HepG2 (cell line): ENCODE measurements around the gene SSBP2. TPM values are rescaled to one million over a fixed set of nuclear protein-coding genes. Genes with fewer than 3 reads are reported as not detected.

Experiments
- ATAC-seq: fragments of 200-7000 bp; cut with Tn5 transposase; 3 replicates; pipeline ENCODE4 v1.9.1; 2020; ENCODE audit warnings: mild to moderate bottlenecking, moderate library complexity
- BruUV-seq: library from RNA; stranded (reverse); fragments of 400-500 nt; replicated peaks from 2 replicates; lab custom pipeline; 2021; lab: Mats Ljungman, UMichigan
- CTCF ChIA-PET: fragments of 300-600 bp; formaldehyde crosslinking; extraction: SDS; loops from one replicate; lab custom pipeline; 2021; ENCODE audit warnings: low total read pairs, inconsistent platforms, low intra/inter-chr PET ratio; lab: Yijun Ruan, JAX
- POLR2A ChIA-PET: fragments of 350-600 bp; sonication (Branson Sonifier 250); formaldehyde crosslinking; loops from one replicate; lab custom pipeline; 2020; ENCODE audit warnings: antibody characterized with exemption, inconsistent platforms; lab: Yijun Ruan, JAX
- DNase-seq: peaks from one replicate; pipeline ENCODE4 v3.0.0-alpha.2; 2015; ENCODE audit warnings: low spot score
- FAIRE-seq: peaks from 3 replicates; lab custom pipeline; 2011; peaks lifted over from hg19 to GRCh38; lab: Jason Lieb, UNC
- H2AFZ ChIP-seq: one replicate; pipeline ENCODE4 v1.6.1; 2011; ENCODE audit warnings: low read length, inconsistent platforms
- H3K27ac ChIP-seq: fragments of 300-600 bp; 3 replicates; pipeline ENCODE4 v1.8.0; 2011; ENCODE audit warnings: mixed run types, mild to moderate bottlenecking, mixed read lengths, low read length, inconsistent platforms; ENCODE audit not compliant: insufficient read depth; ENCODE audit errors: extremely low read length
- H3K27me3 ChIP-seq, 2 experiments: fragments of 200-600 bp in 1 of 2; 2 replicates in 1 of 2; 3 replicates in 1 of 2; pipeline versions ENCODE4 v1.6.0 to v1.8.0; 2011; ENCODE audit warnings: low read length in 2 of 2, mild to moderate bottlenecking in 2 of 2, moderate library complexity in 2 of 2, inconsistent platforms in 1 of 2; ENCODE audit not compliant: insufficient read depth in 2 of 2, control insufficient read depth in 1 of 2
- H3K36me3 ChIP-seq, 2 experiments: fragments of 200-600 bp in 1 of 2; replicated peaks in 1 of 2; 2 replicates in 1 of 2; 3 replicates in 1 of 2; pipeline versions ENCODE4 v1.5.1 to v1.8.0; 2011; ENCODE audit warnings: low read length in 2 of 2, inconsistent platforms in 1 of 2; ENCODE audit not compliant: insufficient read depth in 2 of 2, control insufficient read depth in 1 of 2
- H3K4me1 ChIP-seq: 2 replicates; pipeline ENCODE4 v1.5.1; 2012; ENCODE audit warnings: low read length, inconsistent platforms; ENCODE audit not compliant: insufficient read depth
- H3K4me2 ChIP-seq: 2 replicates; pipeline ENCODE4 v1.6.0; 2011; ENCODE audit warnings: low read depth, low read length, inconsistent platforms
- H3K4me3 ChIP-seq, 3 experiments: fragments of 200-600 bp in 1 of 3; sonication (generic), shearing (Covaris generic) in 1 of 3; replicated peaks in 1 of 3; 2 replicates each; pipeline ENCODE4 v1.5.1; 2011 to 2016; ENCODE audit warnings: low read length in 3 of 3, inconsistent platforms in 2 of 3, low read depth in 2 of 3, mild to moderate bottlenecking in 2 of 3, control low read depth in 1 of 3, mixed read lengths in 1 of 3; ENCODE audit not compliant: insufficient read depth in 1 of 3
- H3K79me2 ChIP-seq: one replicate; pipeline ENCODE4 v1.6.1; 2011; ENCODE audit warnings: low read length, inconsistent platforms; ENCODE audit not compliant: insufficient read depth
- H3K9ac ChIP-seq: 2 replicates; pipeline ENCODE4 v1.6.0; 2011; ENCODE audit warnings: mild to moderate bottlenecking, low read depth, low read length, inconsistent platforms; ENCODE audit not compliant: insufficient read depth
- H3K9me3 ChIP-seq: 2 replicates; pipeline ENCODE4 v1.5.1; 2012; ENCODE audit warnings: mild to moderate bottlenecking, low read length
- H4K20me1 ChIP-seq: 2 replicates; pipeline ENCODE4 v1.6.0; 2011; ENCODE audit warnings: inconsistent platforms, mild to moderate bottlenecking, low read length, moderate library complexity; ENCODE audit not compliant: insufficient read depth
- HMG20A ChIP-seq: IDR thresholded peaks from 2 replicates; pipeline ENCODE4 v1.6.1; 2016; ENCODE audit warnings: borderline replicate concordance
- HOXA3 ChIP-seq: sonication (generic); formaldehyde crosslinking; IDR thresholded peaks from 2 replicates; pipeline ENCODE4 v1.5.0; 2020; ENCODE audit warnings: missing genetic modification reagents
- PCBP2 ChIP-seq: fragments of 200-400 bp; formaldehyde crosslinking; optimal IDR thresholded peaks from 2 replicates; pipeline ENCODE3; 2018; ENCODE audit warnings: low read length, low read depth; ENCODE audit not compliant: poor library complexity, severe bottlenecking
- SNRNP70 ChIP-seq: fragments of 200-400 bp; formaldehyde crosslinking; IDR thresholded peaks from 2 replicates; pipeline ENCODE4 v1.6.1; 2017; ENCODE audit warnings: mild to moderate bottlenecking, low read depth, low read length, moderate library complexity
- ZNF451 ChIP-seq: sonication (generic); formaldehyde crosslinking; IDR thresholded peaks from 2 replicates; pipeline ENCODE4 v1.5.0; 2020; ENCODE audit warnings: mild to moderate bottlenecking, missing genetic modification reagents
- ZNF672 ChIP-seq: sonication (generic); formaldehyde crosslinking; IDR thresholded peaks from 2 replicates; pipeline ENCODE4 v1.8.1; 2022; ENCODE audit warnings: missing genetic modification reagents
- WGBS: methylation state at CpG from one replicate; pipeline ENCODE4 v1.1.6; 2017; ENCODE audit warnings: low lambda C conversion rate; 5-methylcytosine and 5-hydroxymethylcytosine counted together
- in situ Hi-C: cut with HindIII; loops from 2 replicates; pipeline ENCODE4 v1.10.0; 2017; ENCODE audit warnings: low pct_unique_long_range_greater_than_20kb; ENCODE audit not compliant: extremely low pct_ligation_motif_present
- intact Hi-C: fragments of 100-400 bp; cut with micrococcal nuclease; formaldehyde crosslinking; loops from one replicate; pipeline ENCODE4 v1.10.0; 2022; ENCODE audit not compliant: unreplicated experiment
- polyA plus RNA-seq, 8 experiments: library from polyadenylated mRNA; depleted of rRNA in 3 of 8; stranded (reverse) in 7 of 8; unstranded in 1 of 8; fragments of >200 nt; fragmentation: Illumina TruSeq in 4 of 8; extraction: Trizol in 4 of 8; gene quantifications; 2 replicates each; pipeline versions ENCODE4 v1.2.1 to v1.2.3, GENCODE V29; 2011 to 2016; ENCODE audit warnings: low read depth in 4 of 8, missing spikeins in 1 of 8, mixed read lengths in 1 of 8; ENCODE audit not compliant: insufficient read depth in 1 of 8
- total RNA-seq, 5 experiments: library from RNA; depleted of rRNA; stranded (reverse); fragments of >200 nt; fragmentation: Illumina TruSeq; extraction: Trizol; gene quantifications; 2 replicates each; pipeline ENCODE4 v1.2.3, GENCODE V29; 2016; ENCODE audit warnings: low read depth in 1 of 5
- TF ChIP-seq, protein P1 (sequence below): sonication (generic); formaldehyde crosslinking; IDR thresholded peaks from 2 replicates; pipeline ENCODE4 v1.8.0; 2022; ENCODE audit warnings: mild to moderate bottlenecking, missing genetic modification reagents
- TF ChIP-seq, protein P2 (sequence below), 2 experiments: sonication (generic) in 1 of 2; formaldehyde crosslinking in 1 of 2; IDR thresholded peaks; 2 replicates each; pipeline versions ENCODE4 v1.4.0 to v1.6.1; 2018 to 2020; ENCODE audit warnings: missing genetic modification reagents in 2 of 2, borderline replicate concordance in 1 of 2, low read depth in 1 of 2, mild to moderate bottlenecking in 1 of 2, missing biosample characterization in 1 of 2
- TF ChIP-seq, protein P3 (sequence below): sonication (generic); formaldehyde crosslinking; IDR thresholded peaks from 2 replicates; pipeline ENCODE4 v1.5.1; 2020; ENCODE audit warnings: mild to moderate bottlenecking, missing genetic modification reagents, borderline replicate concordance
- TF ChIP-seq, protein P4 (sequence below): IDR thresholded peaks from 2 replicates; pipeline ENCODE4 v1.6.1; 2012; ENCODE audit warnings: low read length, improper control_type of control experiment

Gene SSBP2
- total and polyA plus RNA-seq, 2 of the 13 experiments (the other 11 are each of a cell fraction or from before 2014, with no cell fraction given), result 0.16 TPM; not detected in 1

DNA sequence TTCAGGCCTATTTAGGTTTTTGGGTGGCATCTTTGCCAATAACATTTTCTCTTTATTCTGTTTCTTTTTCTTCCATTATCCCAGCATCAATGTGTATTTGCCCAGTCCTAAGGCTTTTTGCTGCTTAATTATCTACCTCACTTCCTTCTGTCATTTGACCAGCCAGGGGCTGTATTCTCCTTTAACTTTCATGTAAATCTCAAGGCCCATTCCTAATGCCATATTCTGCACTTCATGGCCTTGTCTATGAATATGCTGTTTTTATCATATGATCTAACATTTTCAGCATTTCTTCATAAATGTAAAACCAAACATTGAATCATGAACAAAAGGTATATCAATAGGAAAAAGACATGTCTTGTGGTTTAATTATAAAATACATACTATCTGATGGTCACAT lies 108.7 kb downstream of the SSBP2 start (continued):
- TF ChIP-seq, protein P1, sequence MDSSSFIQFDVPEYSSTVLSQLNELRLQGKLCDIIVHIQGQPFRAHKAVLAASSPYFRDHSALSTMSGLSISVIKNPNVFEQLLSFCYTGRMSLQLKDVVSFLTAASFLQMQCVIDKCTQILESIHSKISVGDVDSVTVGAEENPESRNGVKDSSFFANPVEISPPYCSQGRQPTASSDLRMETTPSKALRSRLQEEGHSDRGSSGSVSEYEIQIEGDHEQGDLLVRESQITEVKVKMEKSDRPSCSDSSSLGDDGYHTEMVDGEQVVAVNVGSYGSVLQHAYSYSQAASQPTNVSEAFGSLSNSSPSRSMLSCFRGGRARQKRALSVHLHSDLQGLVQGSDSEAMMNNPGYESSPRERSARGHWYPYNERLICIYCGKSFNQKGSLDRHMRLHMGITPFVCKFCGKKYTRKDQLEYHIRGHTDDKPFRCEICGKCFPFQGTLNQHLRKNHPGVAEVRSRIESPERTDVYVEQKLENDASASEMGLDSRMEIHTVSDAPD (CRISPR knock-in tag), result no peak
- TF ChIP-seq ZNF451 (CRISPR knock-in tag), result no peak

DNA sequence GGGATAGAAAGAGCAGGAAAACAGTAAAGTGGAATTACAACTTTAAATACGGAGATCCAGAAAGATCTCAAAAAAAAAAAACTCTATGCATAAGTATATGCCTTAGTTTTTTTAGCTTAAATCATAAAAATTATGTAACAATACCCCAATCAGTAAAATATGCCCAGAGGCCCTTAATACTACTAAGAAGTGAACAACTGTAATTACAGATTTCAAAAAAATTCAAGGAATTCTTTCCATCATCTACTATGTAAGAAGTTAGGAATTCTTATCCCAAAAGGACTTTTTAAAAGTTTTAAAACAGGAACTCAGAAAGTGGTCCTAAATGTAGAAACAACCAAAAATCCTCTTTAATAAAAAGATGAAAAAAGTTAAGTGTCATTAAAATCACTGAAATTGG lies 111.3 kb downstream of the SSBP2 start:
- Histone ChIP-seq H3K4me3 (no peak overlapping the region), H3K4me1 (no peaks in the 10 kb centered on the region), H3K9me3 (no peaks in the 10 kb centered on the region), H3K36me3 (no peaks in the 10 kb centered on the region), H3K27ac (no peak overlapping the region), H3K9ac (no peak overlapping the region), H4K20me1 (no peaks in the 10 kb centered on the region), H2AFZ (no peak overlapping the region), H3K79me2 (no peaks in the 10 kb centered on the region), H3K27me3 (no peaks in the 10 kb centered on the region), H3K4me2 (no peak overlapping the region)
- no TSS peak for BruUV-seq
- intact Hi-C loops, result loop anchor here (10.0 kb wide), 1 partner anchor 525 kb away; no protein-coding TSS in a partner anchor
- FAIRE-seq (no peak), DNase-seq (no peak), ATAC-seq (no peak)
- ChIA-PET CTCF (no interaction called here), POLR2A (no interaction called here)
- WGBS, result 0% methylated on average over 1 of the region's 1 CpG
- in situ Hi-C loops, result no loop called here
- no peak for TF ChIP-seq HMG20A (CRISPR knock-in tag)
- no peak for TF ChIP-seq PCBP2
- TF ChIP-seq, protein P2, sequence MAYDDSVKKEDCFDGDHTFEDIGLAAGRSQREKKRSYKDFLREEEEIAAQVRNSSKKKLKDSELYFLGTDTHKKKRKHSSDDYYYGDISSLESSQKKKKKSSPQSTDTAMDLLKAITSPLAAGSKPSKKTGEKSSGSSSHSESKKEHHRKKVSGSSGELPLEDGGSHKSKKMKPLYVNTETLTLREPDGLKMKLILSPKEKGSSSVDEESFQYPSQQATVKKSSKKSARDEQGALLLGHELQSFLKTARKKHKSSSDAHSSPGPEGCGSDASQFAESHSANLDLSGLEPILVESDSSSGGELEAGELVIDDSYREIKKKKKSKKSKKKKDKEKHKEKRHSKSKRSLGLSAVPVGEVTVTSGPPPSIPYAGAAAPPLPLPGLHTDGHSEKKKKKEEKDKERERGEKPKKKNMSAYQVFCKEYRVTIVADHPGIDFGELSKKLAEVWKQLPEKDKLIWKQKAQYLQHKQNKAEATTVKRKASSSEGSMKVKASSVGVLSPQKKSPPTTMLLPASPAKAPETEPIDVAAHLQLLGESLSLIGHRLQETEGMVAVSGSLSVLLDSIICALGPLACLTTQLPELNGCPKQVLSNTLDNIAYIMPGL (CRISPR knock-in tag; IDR thresholded peaks at IDR 0.05; ENCODE audit: borderline replicate concordance in 1 of 2, low read depth in 1 of 2), result no peak
- TF ChIP-seq, protein P3, sequence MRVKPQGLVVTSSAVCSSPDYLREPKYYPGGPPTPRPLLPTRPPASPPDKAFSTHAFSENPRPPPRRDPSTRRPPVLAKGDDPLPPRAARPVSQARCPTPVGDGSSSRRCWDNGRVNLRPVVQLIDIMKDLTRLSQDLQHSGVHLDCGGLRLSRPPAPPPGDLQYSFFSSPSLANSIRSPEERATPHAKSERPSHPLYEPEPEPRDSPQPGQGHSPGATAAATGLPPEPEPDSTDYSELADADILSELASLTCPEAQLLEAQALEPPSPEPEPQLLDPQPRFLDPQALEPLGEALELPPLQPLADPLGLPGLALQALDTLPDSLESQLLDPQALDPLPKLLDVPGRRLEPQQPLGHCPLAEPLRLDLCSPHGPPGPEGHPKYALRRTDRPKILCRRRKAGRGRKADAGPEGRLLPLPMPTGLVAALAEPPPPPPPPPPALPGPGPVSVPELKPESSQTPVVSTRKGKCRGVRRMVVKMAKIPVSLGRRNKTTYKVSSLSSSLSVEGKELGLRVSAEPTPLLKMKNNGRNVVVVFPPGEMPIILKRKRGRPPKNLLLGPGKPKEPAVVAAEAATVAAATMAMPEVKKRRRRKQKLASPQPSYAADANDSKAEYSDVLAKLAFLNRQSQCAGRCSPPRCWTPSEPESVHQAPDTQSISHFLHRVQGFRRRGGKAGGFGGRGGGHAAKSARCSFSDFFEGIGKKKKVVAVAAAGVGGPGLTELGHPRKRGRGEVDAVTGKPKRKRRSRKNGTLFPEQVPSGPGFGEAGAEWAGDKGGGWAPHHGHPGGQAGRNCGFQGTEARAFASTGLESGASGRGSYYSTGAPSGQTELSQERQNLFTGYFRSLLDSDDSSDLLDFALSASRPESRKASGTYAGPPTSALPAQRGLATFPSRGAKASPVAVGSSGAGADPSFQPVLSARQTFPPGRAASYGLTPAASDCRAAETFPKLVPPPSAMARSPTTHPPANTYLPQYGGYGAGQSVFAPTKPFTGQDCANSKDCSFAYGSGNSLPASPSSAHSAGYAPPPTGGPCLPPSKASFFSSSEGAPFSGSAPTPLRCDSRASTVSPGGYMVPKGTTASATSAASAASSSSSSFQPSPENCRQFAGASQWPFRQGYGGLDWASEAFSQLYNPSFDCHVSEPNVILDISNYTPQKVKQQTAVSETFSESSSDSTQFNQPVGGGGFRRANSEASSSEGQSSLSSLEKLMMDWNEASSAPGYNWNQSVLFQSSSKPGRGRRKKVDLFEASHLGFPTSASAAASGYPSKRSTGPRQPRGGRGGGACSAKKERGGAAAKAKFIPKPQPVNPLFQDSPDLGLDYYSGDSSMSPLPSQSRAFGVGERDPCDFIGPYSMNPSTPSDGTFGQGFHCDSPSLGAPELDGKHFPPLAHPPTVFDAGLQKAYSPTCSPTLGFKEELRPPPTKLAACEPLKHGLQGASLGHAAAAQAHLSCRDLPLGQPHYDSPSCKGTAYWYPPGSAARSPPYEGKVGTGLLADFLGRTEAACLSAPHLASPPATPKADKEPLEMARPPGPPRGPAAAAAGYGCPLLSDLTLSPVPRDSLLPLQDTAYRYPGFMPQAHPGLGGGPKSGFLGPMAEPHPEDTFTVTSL (CRISPR knock-in tag), result no peak
- no peak for TF ChIP-seq HOXA3
- TF ChIP-seq SNRNP70, result no peak
- TF ChIP-seq, protein P4, sequence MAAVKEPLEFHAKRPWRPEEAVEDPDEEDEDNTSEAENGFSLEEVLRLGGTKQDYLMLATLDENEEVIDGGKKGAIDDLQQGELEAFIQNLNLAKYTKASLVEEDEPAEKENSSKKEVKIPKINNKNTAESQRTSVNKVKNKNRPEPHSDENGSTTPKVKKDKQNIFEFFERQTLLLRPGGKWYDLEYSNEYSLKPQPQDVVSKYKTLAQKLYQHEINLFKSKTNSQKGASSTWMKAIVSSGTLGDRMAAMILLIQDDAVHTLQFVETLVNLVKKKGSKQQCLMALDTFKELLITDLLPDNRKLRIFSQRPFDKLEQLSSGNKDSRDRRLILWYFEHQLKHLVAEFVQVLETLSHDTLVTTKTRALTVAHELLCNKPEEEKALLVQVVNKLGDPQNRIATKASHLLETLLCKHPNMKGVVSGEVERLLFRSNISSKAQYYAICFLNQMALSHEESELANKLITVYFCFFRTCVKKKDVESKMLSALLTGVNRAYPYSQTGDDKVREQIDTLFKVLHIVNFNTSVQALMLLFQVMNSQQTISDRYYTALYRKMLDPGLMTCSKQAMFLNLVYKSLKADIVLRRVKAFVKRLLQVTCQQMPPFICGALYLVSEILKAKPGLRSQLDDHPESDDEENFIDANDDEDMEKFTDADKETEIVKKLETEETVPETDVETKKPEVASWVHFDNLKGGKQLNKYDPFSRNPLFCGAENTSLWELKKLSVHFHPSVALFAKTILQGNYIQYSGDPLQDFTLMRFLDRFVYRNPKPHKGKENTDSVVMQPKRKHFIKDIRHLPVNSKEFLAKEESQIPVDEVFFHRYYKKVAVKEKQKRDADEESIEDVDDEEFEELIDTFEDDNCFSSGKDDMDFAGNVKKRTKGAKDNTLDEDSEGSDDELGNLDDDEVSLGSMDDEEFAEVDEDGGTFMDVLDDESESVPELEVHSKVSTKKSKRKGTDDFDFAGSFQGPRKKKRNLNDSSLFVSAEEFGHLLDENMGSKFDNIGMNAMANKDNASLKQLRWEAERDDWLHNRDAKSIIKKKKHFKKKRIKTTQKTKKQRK, result no peak
- no peak for TF ChIP-seq ZNF672 (CRISPR knock-in tag)
